ENCODE results near the gene FAM184A. TPM values are rescaled to one million over a fixed set of nuclear protein-coding genes. Genes with fewer than 3 reads are reported as not detected.

The FAM184A gene
- total RNA-seq, 2 donors from 2014 or later = 205 to 216 TPM

GRCh38 chr6:119037941-119038623 lies 40.4 kb downstream of the FAM184A start:
- TF ChIP-seq, protein P1, sequence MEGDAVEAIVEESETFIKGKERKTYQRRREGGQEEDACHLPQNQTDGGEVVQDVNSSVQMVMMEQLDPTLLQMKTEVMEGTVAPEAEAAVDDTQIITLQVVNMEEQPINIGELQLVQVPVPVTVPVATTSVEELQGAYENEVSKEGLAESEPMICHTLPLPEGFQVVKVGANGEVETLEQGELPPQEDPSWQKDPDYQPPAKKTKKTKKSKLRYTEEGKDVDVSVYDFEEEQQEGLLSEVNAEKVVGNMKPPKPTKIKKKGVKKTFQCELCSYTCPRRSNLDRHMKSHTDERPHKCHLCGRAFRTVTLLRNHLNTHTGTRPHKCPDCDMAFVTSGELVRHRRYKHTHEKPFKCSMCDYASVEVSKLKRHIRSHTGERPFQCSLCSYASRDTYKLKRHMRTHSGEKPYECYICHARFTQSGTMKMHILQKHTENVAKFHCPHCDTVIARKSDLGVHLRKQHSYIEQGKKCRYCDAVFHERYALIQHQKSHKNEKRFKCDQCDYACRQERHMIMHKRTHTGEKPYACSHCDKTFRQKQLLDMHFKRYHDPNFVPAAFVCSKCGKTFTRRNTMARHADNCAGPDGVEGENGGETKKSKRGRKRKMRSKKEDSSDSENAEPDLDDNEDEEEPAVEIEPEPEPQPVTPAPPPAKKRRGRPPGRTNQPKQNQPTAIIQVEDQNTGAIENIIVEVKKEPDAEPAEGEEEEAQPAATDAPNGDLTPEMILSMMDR (conservative IDR thresholded peaks at IDR 0.05) = no peak
- DNase-seq = peak; percentile 69
- Mint-ChIP-seq H3K27me3 (ENCODE audit: insufficient read depth) (no peaks in the 10 kb centered on the region), H3K9me3 (no peaks in the 10 kb centered on the region), H3K27ac (peak overlapping the region; percentile 94), H3K4me1 (peaks cover 77% of the 10 kb centered on the region), H3K36me3 (ENCODE audit: low read depth) (peaks cover 12% of the 10 kb centered on the region), H3K4me3 (peak overlapping the region; percentile 22)
- Histone ChIP-seq H3K9ac (ENCODE audit: extremely low read depth, low read length, poor library complexity, severe bottlenecking) (peak overlapping the region; percentile 65), H3K27ac (ENCODE audit: low read depth, low read length) (peak overlapping the region; percentile 55), H3K9me3 (ENCODE audit: control insufficient read depth, low read length) (no peaks in the 10 kb centered on the region), H3K4me1 (ENCODE audit: control insufficient read depth, insufficient read depth, low read length) (peaks cover 38% of the 10 kb centered on the region), H3K27me3 (ENCODE audit: control insufficient read depth, insufficient read depth, low read length, poor library complexity, severe bottlenecking) (no peaks in the 10 kb centered on the region), H3K4me3 (ENCODE audit: low read length) (peak overlapping the region; percentile 71), H3K36me3 (ENCODE audit: control insufficient read depth, insufficient read depth, low read length) (peaks cover 43% of the 10 kb centered on the region)
- WGBS, 2 experiments (ENCODE audit: insufficient coverage in 1 of 2, insufficient read length in 1 of 2) = 37 to 70% methylated on average over 1 to 4 of the region's 4 CpGs

DNA sequence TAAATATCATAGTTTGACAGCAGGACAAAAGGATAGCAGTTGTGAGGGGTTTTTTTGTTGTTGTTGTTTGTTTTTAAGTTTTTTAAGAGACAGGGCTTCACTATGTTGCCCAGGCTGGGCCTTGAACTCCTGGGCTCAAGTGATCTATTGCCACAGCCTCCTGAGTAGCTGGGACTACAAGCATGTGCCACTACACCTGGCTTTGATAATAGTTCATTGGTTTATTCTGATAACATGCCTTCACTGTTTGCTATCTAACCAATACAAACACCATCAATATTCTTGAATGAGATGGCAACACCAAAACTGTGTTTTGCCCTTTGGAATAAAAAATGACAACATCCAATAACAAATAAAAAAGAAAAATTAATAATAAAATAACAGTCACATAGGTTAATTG lies 41.2 kb downstream of the FAM184A start:
- Mint-ChIP-seq H3K36me3 (ENCODE audit: low read depth) (peaks cover 10% of the 10 kb centered on the region), H3K9me3 (no peaks in the 10 kb centered on the region), H3K27me3 (ENCODE audit: insufficient read depth) (no peaks in the 10 kb centered on the region), H3K27ac (peak overlapping the region; percentile 95), H3K4me1 (peaks cover 72% of the 10 kb centered on the region), H3K4me3 (no peak overlapping the region)
- TF ChIP-seq, protein P1 (conservative IDR thresholded peaks at IDR 0.05) = no peak
- H3K9me3 ChIP-seq (ENCODE audit: control insufficient read depth, low read length) = no peaks in the 10 kb centered on the region
- H3K4me1 ChIP-seq (ENCODE audit: control insufficient read depth, insufficient read depth, low read length) = peaks cover 40% of the 10 kb centered on the region
- DNase-seq = no peak
- no peak overlapping the region for H3K27ac ChIP-seq (ENCODE audit: low read depth, low read length)
- no peaks in the 10 kb centered on the region for H3K27me3 ChIP-seq (ENCODE audit: control insufficient read depth, insufficient read depth, low read length, poor library complexity, severe bottlenecking)
- peaks cover 36% of the 10 kb centered on the region for H3K36me3 ChIP-seq (ENCODE audit: control insufficient read depth, insufficient read depth, low read length)
- peak overlapping the region; percentile 71 for H3K4me3 ChIP-seq (ENCODE audit: low read length)
- peak overlapping the region; percentile 65 for H3K9ac ChIP-seq (ENCODE audit: extremely low read depth, low read length, poor library complexity, severe bottlenecking)

DNA sequence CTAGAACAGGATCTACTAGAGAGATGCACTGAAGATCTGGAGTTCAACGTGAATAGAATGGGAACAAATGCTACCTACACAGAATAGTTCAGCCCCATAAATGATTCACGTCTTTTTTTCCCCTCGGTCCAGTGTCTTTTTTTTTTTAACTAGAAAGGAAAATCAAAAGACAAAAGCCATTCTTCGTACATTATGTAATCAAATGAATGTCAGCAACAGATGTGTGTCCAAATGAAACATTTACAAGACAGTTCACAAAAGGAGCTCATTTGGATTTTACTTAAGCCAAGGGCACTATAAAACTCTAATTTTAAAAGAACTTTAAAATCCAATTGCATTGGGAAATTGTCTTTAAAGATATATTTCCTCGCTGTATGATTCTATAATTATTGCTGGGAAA lies 42.4 kb downstream of the FAM184A start:
- peak overlapping the region; percentile 64 for H3K4me3 ChIP-seq (ENCODE audit: low read length)
- peak overlapping the region; percentile 92 for H3K9ac ChIP-seq (ENCODE audit: extremely low read depth, low read length, poor library complexity, severe bottlenecking)
- H3K27me3 Mint-ChIP-seq (ENCODE audit: insufficient read depth) = no peaks in the 10 kb centered on the region
- H3K4me3 Mint-ChIP-seq = peak overlapping the region; percentile 35
- TF ChIP-seq, protein P1 (conservative IDR thresholded peaks at IDR 0.05) = no peak
- no peaks in the 10 kb centered on the region for H3K9me3 Mint-ChIP-seq
- DNase-seq = no peak
- H3K9me3 ChIP-seq (ENCODE audit: control insufficient read depth, low read length) = no peaks in the 10 kb centered on the region
- H3K36me3 Mint-ChIP-seq (ENCODE audit: low read depth) = peaks cover 4% of the 10 kb centered on the region
- H3K4me1 ChIP-seq (ENCODE audit: control insufficient read depth, insufficient read depth, low read length) = peaks cover 38% of the 10 kb centered on the region
- WGBS, 2 experiments (ENCODE audit: insufficient coverage in 1 of 2, insufficient read length in 1 of 2) = 50 to 65% methylated on average over 3 to 5 of the region's 5 CpGs
- H3K27ac ChIP-seq (ENCODE audit: low read depth, low read length) = no peak overlapping the region
- H3K4me1 Mint-ChIP-seq = peaks cover 70% of the 10 kb centered on the region
- peaks cover 36% of the 10 kb centered on the region for H3K36me3 ChIP-seq (ENCODE audit: control insufficient read depth, insufficient read depth, low read length)
- peak overlapping the region; percentile 95 for H3K27ac Mint-ChIP-seq
- H3K27me3 ChIP-seq (ENCODE audit: control insufficient read depth, insufficient read depth, low read length, poor library complexity, severe bottlenecking) = no peaks in the 10 kb centered on the region

All from endodermal cell (in vitro differentiated cells).